ENCODE measurements around the gene TBX21. TPM values are rescaled to one million over a fixed set of nuclear protein-coding genes. Genes with fewer than 3 reads are reported as not detected.

The TBX21 gene
- total RNA-seq, 1 experiment from 2014 or later: 0.20 TPM

DNA sequence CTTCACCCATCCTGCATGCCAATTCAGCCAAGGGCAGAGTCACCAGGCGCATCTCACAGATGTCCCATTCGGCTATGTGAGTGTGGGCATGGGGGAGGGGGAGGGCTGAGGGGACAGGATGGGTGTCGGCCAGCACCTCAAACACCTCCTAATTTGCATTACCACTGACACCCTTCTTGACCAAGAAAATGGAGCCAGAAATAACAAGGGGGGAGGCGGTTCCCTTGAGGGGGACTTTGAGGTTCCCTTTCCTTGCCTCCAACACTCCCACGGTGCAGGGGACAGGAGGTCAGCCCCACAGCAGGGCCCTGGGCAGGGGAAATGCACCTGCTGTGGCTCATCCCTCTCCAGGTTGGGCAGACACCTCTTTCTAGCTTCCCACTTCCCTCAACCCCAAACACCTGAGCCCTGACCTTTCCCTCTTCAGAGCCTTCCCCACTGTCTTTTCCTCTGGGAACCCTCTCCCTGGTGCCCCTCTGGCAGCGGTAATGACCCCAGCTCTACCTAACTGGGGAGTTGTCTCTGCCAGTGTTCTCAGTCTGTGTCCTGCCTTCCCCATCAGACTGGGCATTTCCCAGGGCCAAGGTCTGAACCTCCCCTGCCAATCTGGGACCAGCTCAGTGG is 18.2 kb upstream of the TBX21 start (continued):
- TF ChIP-seq, protein P1, sequence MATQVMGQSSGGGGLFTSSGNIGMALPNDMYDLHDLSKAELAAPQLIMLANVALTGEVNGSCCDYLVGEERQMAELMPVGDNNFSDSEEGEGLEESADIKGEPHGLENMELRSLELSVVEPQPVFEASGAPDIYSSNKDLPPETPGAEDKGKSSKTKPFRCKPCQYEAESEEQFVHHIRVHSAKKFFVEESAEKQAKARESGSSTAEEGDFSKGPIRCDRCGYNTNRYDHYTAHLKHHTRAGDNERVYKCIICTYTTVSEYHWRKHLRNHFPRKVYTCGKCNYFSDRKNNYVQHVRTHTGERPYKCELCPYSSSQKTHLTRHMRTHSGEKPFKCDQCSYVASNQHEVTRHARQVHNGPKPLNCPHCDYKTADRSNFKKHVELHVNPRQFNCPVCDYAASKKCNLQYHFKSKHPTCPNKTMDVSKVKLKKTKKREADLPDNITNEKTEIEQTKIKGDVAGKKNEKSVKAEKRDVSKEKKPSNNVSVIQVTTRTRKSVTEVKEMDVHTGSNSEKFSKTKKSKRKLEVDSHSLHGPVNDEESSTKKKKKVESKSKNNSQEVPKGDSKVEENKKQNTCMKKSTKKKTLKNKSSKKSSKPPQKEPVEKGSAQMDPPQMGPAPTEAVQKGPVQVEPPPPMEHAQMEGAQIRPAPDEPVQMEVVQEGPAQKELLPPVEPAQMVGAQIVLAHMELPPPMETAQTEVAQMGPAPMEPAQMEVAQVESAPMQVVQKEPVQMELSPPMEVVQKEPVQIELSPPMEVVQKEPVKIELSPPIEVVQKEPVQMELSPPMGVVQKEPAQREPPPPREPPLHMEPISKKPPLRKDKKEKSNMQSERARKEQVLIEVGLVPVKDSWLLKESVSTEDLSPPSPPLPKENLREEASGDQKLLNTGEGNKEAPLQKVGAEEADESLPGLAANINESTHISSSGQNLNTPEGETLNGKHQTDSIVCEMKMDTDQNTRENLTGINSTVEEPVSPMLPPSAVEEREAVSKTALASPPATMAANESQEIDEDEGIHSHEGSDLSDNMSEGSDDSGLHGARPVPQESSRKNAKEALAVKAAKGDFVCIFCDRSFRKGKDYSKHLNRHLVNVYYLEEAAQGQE (IDR thresholded peaks at IDR 0.05; ENCODE audit: low read depth): no peak
- TF ChIP-seq RAD21 (IDR thresholded peaks at IDR 0.05; ENCODE audit: low read depth): no peak
- TF ChIP-seq ZFX (IDR thresholded peaks at IDR 0.05): no peak
- TF ChIP-seq EGR1 (IDR thresholded peaks at IDR 0.05; ENCODE audit: low read depth): no peak
- TF ChIP-seq, protein P2, sequence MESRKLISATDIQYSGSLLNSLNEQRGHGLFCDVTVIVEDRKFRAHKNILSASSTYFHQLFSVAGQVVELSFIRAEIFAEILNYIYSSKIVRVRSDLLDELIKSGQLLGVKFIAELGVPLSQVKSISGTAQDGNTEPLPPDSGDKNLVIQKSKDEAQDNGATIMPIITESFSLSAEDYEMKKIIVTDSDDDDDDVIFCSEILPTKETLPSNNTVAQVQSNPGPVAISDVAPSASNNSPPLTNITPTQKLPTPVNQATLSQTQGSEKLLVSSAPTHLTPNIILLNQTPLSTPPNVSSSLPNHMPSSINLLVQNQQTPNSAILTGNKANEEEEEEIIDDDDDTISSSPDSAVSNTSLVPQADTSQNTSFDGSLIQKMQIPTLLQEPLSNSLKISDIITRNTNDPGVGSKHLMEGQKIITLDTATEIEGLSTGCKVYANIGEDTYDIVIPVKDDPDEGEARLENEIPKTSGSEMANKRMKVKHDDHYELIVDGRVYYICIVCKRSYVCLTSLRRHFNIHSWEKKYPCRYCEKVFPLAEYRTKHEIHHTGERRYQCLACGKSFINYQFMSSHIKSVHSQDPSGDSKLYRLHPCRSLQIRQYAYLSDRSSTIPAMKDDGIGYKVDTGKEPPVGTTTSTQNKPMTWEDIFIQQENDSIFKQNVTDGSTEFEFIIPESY (IDR thresholded peaks at IDR 0.05; ENCODE audit: extremely low read depth, insufficient replicate concordance, low read length): no peak
- TF ChIP-seq EZH2 (IDR thresholded peaks at IDR 0.05): no peak
- TF ChIP-seq CBX3 (IDR thresholded peaks at IDR 0.05; ENCODE audit: low read depth): no peak

- Histone ChIP-seq H3K27me3 (ENCODE audit: insufficient read depth, low read length) (peaks cover 37% of the 10 kb centered on the region; the same call in 1 of the 2 replicates), H3K9me3 (ENCODE audit: control insufficient read depth in 1 of 2, insufficient read depth in 1 of 2, low read depth in 1 of 2, low read length in 2 of 2) (no peaks in the 10 kb centered on the region), H3K9ac (ENCODE audit: low read length) (no peak overlapping the region), H3K9me2 (ENCODE audit: insufficient read depth) (no peaks in the 10 kb centered on the region), H4K20me1 (ENCODE audit: insufficient read depth) (no peaks in the 10 kb centered on the region), H3K79me2 (ENCODE audit: insufficient read depth, low read length) (no peaks in the 10 kb centered on the region), H3K4me1 (ENCODE audit: control insufficient read depth in 1 of 2, insufficient read depth in 2 of 2, low read length in 2 of 2) (peaks cover 10 to 35% of the 10 kb centered on the region in 2 experiments), H3K4me2 (ENCODE audit: low read length) (no peak overlapping the region), H3K36me3 (ENCODE audit: control insufficient read depth in 1 of 2, insufficient read depth in 2 of 2, low read length in 2 of 2) (no peaks in the 10 kb centered on the region), H3K4me3 (replicated peaks in 1 of 2; ENCODE audit: low read depth in 1 of 2, low read length in 2 of 2) (no peak overlapping the region), H3K27ac (ENCODE audit: low read depth, low read length) (no peak overlapping the region), H2AFZ (ENCODE audit: low read depth, low read length, poor library complexity, severe bottlenecking) (no peak overlapping the region)
- intact Hi-C loops (cut with micrococcal nuclease): no loop called here
- ChIA-PET CTCF (no interaction called here), POLR2A (no interaction called here), RAD21 (ENCODE audit: low non-redundant PET in 1 of 2, low total read pairs in 2 of 2, uncharacterized antibody in 2 of 2, unreplicated experiment in 2 of 2) (no interaction called here)
- TF ChIP-seq FOSL1 (IDR thresholded peaks at IDR 0.05; ENCODE audit: low read depth) (no peak), POLR2A (IDR thresholded peaks at IDR 0.05; ENCODE audit: borderline replicate concordance, extremely low read depth, insufficient read depth, insufficient read length) (no peak), EZH2 (IDR thresholded peaks at IDR 0.05) (no peak), ZNF274 (IDR thresholded peaks at IDR 0.05; ENCODE audit: low read depth, low read length) (no peak), SRF (IDR thresholded peaks at IDR 0.05; ENCODE audit: low read depth) (no peak), ZFX (IDR thresholded peaks at IDR 0.05) (no peak)
- BruUV-seq (replicated peaks): no TSS peak
- ATAC-seq (no peak), DNase-seq (ENCODE audit: low read depth, low spot score) (no peak)
Measured at GRCh38 chr17:47715669-47716325, 17.2 kb upstream of the TBX21 start.
